K562 (cell line): Measurements from ENCODE around the gene ANKS3. TPM values are rescaled to one million over a fixed set of nuclear protein-coding genes. Genes with fewer than 3 reads are reported as not detected.

ENCODE experiments used
- BRF1 ChIP-seq: IDR thresholded peaks from 3 replicates; pipeline ENCODE4 v1.6.1; 2011; ENCODE audit warnings: borderline replicate concordance, mild to moderate bottlenecking; ENCODE audit not compliant: insufficient read length; ENCODE audit errors: extremely low read depth
- CAMTA2 ChIP-seq: fragments of 250-450 bp; sonication (Bioruptor Pico); conservative IDR thresholded peaks from 2 replicates; pipeline ENCODE4 v1.5.1; 2022
- CBFB ChIP-seq: sonication (generic); formaldehyde crosslinking; IDR thresholded peaks from 2 replicates; pipeline ENCODE4 v1.4.0; 2020; ENCODE audit warnings: mild to moderate bottlenecking, missing genetic modification reagents
- CBX8 ChIP-seq: fragments of 200-600 bp; sonication (generic); IDR thresholded peaks from 2 replicates; pipeline ENCODE4 v1.6.1; 2012; ENCODE audit warnings: borderline replicate concordance, mixed run types, low read depth, mild to moderate bottlenecking, moderate library complexity, mixed read lengths, low read length, control low read depth, inconsistent platforms; ENCODE audit not compliant: poor library complexity, severe bottlenecking; ENCODE audit errors: extremely low read depth
- CHD1 ChIP-seq: fragments of 200-600 bp; sonication (generic); IDR thresholded peaks from one replicate; pipeline ENCODE4 v1.6.1; 2012; ENCODE audit warnings: mild to moderate bottlenecking, moderate library complexity, low read length, inconsistent platforms
- KDM4B ChIP-seq, 2 experiments: fragments of 450-650 bp in 1 of 2; sonication (generic) in 1 of 2; IDR thresholded peaks; 2 replicates each; pipeline ENCODE4 v1.6.1; 2016 to 2017; ENCODE audit warnings: borderline replicate concordance in 2 of 2, antibody characterized with exemption in 1 of 2, low read depth in 1 of 2, mild to moderate bottlenecking in 1 of 2
- SIRT6 ChIP-seq: IDR thresholded peaks from one replicate; pipeline ENCODE4 v1.6.1; 2012; ENCODE audit warnings: low read depth, mild to moderate bottlenecking, control low read depth, inconsistent platforms, low read length, moderate library complexity
- TRIM25 ChIP-seq: fragments of 450-650 bp; IDR thresholded peaks from 2 replicates; pipeline ENCODE4 v1.7.0; 2016; ENCODE audit warnings: borderline replicate concordance
- ZBTB2 ChIP-seq: fragments of 450-650 bp; IDR thresholded peaks from 2 replicates; pipeline ENCODE4 v1.6.1; 2016; ENCODE audit warnings: antibody characterized with exemption
- ZNF263 ChIP-seq: sonication (generic); formaldehyde crosslinking; IDR thresholded peaks from 2 replicates; pipeline ENCODE4 v1.8.0; 2022; ENCODE audit warnings: mild to moderate bottlenecking, missing genetic modification reagents, borderline replicate concordance
- ZNF347 ChIP-seq: fragments of 450-650 bp; formaldehyde crosslinking; IDR thresholded peaks from 2 replicates; pipeline ENCODE4 v1.4.0; 2020; ENCODE audit warnings: low read depth, mild to moderate bottlenecking, moderate library complexity
- ZNF449 ChIP-seq: fragments of 250-450 bp; sonication (Bioruptor Pico); IDR thresholded peaks from 2 replicates; pipeline ENCODE4 v1.8.0; 2022; ENCODE audit warnings: moderate library complexity, mild to moderate bottlenecking, inconsistent platforms
- ZSCAN32 ChIP-seq: fragments of 450-650 bp; formaldehyde crosslinking; IDR thresholded peaks from 2 replicates; pipeline ENCODE4 v1.4.0; 2020; ENCODE audit warnings: mild to moderate bottlenecking, moderate library complexity
- polyA plus RNA-seq, 8 experiments: library from polyadenylated mRNA; depleted of rRNA in 4 of 8; stranded (reverse) in 5 of 8; unstranded in 3 of 8; fragments of >200 nt; fragmentation: Nextera tagmentation in 2 of 8; fragmentation: Illumina TruSeq in 1 of 8; extraction: Ambion mirVana in 2 of 8; extraction: Trizol in 1 of 8; gene quantifications; 2 replicates each; pipeline versions ENCODE4 v1.2.1 to v1.2.3, GENCODE V29; 2011 to 2014; ENCODE audit warnings: inconsistent platforms in 1 of 8, missing spikeins in 1 of 8
- total RNA-seq, 7 experiments: library from RNA; depleted of rRNA in 6 of 7; stranded (reverse); fragments of >200 nt in 6 of 7; fragmentation: Illumina TruSeq in 2 of 7; extraction: Trizol in 2 of 7; gene quantifications; 2 replicates each; pipeline versions ENCODE4 v1.2.1 to v1.2.3, GENCODE V29; 2011 to 2021; ENCODE audit warnings: low replicate concordance in 1 of 7

Gene ANKS3
- total and polyA plus RNA-seq, 9 of the 15 experiments (the other 6 are each of a cell fraction or from before 2014, with no cell fraction given) = 0.43 to 25.7 (median 14.8) TPM

GRCh38 chr16:4733747-4734062 lies 366 bp downstream of the ANKS3 start (continued):
- TF ChIP-seq TRIM25 (no peak), CAMTA2 (CRISPR knock-in tag) (no peak), CBFB (CRISPR knock-in tag) (0 out of 2 replicates have a peak, but pooled peaks have one; percentile 9), ZSCAN32 (CRISPR knock-in tag) (no peak), ZBTB2 (no peak), ZNF347 (CRISPR knock-in tag) (no peak), ZNF449 (CRISPR knock-in tag) (no peak), BRF1 (no peak), CHD1 (no peak), ZNF263 (CRISPR knock-in tag) (0 out of 2 replicates have a peak, but pooled peaks have one; percentile 6), CBX8 (no peak), KDM4B (IDR thresholded peaks at IDR 0.05; ENCODE audit: borderline replicate concordance in 2 of 2, low read depth in 1 of 2) (no peak), SIRT6 (no peak)
